Stimulated activated CD4-positive, alpha-beta T cell treated with anti-CD3 and anti-CD28 coated beads, Interleukin-2, amount 100 ng/mL, for 24 hours (primary cell): ENCODE measurements around the gene IPO4.
A peak's percentile ranks its signal among the peaks of the same experiment; 100 is the strongest.
"Not testable (repeated sequence)": the region's sequence is repeated elsewhere in the genome, so short reads cannot be mapped to it uniquely, and the experiment has no call there.

Experiments
- DNase-seq, 2 donors: peaks; one replicate each; pipeline ENCODE4 v3.0.0-alpha.2; 2020

IPO4 gene

DNA sequence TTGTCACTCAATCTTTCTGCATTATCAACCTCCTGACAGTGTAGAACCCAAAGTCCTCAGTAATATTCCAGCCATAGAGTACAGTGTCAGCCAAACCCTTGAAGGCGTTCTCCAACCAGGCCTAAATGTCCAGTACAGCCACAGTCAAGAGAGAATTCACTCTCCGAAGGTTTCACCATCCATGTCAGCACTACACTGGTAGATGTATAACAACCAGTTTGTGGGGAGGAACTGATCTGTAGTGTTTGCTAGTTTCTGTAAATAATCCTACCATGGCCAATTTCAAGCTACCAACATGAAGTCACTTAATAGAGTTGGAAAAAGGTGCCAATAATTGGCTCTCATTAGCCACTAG lies 27.7 kb upstream of the IPO4 start:
- DNase-seq = no peak

DNA sequence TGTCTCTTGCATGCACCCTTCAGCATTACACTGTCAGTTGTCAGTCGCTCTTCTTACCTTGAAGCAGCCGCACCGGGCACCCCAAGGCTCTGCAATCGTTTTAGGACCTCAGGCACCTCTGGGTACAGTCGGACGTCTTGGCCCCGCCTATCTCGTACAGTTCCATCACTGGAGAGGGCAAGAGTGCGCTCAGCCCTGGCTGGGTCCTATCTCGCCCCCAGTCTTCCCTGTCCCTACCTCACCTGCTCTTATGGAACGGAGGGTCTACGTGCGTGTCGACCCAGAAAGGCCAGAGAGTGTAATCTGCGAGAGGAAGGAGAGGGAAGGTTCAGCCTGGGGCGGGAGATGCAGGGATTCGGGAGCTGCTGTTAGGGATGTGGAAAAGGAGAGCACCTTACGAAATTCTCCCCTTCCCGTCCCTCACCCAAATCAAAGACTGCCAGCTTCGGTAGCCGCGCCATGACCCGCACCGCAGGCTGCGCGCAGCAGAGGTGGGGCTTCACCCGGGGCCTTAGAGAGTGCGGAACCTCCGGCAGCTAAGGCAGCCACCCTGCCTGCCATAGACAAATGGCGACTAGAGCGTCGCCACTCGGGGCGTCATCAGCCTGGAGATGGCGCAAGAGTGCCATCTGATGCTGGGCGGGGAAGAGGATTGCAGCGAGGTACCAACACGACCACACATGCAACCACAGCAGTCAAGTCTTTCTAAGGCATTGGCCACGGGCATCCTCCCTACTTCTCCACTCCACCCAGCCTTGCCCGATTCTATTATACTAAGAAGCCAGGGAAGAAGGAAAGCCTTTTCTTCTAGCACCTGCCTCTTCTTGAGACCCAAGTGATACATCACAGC lies 27.1 kb upstream of the IPO4 start, which contains the start of gene MDP1:
MDP1 (minus strand) TSS at position 572 of the 850 bp plus-strand sequence; CDS start at position 461, 111 bp downstream.
- peak; percentile 84 for DNase-seq

DNA sequence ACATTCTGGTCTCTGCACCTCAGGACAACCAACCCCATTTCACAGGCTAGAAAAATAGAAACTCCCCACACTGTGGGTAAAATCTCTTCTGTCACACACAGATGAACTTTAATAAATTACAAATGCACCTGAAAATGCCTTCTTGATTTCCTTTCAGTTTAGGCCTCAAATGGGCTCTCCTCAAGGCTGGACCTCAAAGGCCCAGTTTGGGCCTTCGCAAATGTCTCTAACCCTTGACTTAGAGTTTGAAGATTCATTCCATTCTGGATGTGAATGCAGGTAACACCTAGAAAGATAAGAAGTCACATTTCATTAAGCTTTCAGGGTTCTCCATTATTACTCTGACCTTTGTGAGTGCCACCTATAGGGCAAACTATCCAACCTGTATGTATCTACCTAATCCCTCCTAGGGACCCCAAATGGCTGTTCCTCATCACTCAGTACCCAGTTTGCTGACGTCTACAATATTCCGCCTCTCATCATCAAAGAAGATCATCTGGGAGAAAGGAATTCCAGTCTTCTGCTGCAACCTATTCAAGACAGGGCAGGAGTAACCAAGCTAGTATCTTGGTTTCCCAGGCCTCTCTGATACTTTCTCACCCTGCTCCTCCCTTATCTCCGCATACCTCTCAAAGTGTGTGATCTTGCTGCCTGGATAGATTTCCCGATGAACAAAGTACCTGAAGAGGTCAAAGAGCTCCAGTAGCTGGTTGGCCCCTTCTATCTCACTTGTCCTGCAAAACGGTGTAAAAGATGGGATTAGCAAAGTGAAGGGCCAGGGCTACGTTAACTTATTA lies 25.4 kb upstream of the IPO4 start:
- no peak for DNase-seq

DNA sequence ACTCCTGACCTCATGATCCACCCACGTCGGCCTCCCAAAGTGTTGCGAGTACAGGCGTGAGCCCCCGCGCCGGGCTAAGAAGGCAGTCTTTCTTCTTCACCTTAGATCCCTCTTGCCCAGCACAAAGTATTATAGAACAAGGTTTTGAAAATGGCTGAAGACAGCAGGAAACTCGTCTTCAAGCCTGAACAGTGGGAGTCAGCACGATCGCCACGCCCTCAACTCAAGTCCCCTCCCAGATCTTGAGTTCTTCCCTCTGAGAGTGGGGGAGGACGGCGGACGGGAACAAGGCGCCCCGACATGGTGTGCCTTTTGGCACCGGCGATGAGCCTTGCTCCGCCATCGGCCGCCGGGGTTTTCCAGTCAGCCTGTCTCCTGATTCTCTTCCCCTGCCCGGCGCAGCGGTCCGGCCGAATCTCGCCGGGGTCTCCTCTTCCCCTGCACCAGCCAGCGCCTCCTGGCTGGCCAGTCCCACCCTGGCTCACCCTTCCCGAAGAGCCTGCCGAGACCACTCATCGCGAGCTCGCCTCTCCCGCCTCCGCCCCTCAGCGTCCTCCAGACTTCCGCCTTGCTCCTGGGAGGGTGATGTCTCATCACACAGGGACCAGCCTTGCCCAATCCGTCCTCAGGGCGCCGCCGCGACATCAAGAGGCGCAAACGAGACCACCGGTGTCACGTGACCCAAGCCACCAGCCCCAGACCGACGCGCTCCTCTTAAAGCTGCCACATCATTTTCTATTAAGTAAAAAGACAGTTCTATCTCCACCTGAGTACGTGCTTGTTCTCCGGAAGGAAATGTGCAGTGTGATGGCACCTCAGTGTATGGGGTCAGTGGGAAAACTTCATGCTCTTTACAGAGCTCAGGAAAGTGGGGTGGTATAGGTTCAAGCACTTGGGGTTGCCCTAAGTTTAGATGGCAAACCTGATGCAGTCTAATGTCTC lies 24.6 kb upstream of the IPO4 start, which contains the start of gene CHMP4A:
CHMP4A (minus strand) TSS at position 565 of the 942 bp plus-strand sequence; CDS start at position 516, 49 bp downstream.
- DNase-seq = peak; percentile 96

DNA sequence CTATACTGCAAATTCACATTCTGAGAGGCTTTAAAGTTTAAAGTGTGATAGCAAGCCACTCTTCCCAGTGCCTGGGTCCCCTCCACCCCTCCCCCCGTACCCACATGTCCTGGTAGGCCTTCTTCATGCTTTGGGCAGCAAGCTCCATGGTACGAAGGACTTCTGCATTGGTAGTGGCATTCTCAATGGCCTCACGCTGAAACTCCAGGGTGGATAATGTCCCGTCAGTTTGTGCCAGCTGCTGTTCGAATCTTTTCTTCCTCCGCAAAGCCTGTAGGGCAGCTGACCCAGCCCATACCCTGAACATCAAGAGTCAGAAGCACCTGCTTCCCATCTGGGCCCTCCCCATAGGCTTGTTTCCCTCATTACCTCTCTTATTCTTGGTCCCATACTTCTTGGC lies 22.7 kb upstream of the IPO4 start:
- no peak for DNase-seq

DNA sequence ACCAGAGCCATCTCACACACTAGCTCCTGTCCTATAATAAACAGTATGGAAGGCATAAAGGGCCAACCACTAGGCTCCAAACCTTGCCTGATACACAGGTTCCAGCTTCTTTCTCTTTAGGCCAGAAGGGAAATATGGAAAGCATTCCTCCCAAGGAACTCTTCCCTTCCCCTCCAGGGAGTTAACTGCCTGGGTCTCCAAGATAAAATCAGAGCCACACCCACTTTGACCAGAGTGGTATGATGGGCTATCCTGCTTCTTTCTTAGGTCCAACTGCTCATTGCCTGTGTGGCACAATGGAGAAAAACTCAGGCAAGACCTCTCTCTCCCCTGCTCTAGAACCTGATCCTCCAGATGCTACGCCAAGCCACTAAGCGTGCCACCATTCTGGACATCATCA lies 19.0 kb upstream of the IPO4 start:
- no peak for DNase-seq

DNA sequence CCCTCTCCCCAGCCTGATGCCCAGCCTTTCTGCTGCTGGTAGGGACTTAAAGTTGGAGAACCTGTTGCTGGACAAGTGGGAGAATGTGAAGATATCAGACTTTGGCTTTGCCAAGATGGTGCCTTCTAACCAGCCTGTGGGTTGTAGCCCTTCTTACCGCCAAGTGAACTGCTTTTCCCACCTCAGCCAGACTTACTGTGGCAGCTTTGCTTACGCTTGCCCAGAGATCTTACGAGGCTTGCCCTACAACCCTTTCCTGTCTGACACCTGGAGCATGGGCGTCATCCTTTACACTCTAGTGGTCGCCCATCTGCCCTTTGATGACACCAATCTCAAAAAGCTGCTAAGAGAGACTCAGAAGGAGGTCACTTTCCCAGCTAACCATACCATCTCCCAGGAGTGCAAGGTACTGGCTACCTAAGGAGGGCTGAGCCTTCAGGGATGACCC lies 18.5 kb upstream of the IPO4 start:
- DNase-seq = no peak

DNA sequence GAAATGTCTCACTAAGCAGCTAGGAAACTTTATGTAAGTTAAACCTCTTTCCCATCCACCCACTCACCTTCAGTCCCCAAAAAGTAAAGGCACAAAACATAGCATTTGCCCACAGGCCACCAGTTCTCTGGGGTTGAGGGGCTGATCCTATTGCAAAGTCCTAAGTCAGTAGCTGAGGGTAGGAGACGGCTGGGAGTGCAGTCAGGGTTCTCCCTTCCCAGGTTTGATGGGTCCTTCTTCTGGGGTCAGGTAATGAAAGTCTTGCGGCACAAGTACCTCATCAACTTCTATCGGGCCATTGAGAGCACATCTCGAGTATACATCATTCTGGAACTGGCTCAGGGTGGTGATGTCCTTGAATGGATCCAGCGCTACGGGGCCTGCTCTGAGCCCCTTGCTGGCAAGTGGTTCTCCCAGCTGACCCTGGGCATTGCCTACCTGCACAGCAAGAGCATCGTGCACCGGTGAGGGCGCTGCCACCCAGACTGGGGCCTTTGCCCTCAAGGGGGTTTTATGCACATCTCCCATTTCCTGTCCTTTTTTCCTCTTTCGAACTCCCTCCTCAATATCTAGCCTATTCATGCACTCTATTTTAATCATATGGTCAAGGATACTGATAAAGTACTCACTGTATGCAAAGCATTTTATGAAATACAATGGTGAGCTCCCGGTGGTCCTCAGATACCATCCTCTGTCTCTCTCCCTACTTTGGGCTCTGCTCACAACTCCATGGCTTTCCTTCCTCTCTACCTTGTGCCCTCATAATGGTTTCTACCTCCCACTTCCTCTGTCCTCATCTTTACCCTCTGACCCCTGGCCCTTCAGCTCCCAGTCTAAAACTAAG lies 17.9 kb upstream of the IPO4 start:
- DNase-seq = no peak

DNA sequence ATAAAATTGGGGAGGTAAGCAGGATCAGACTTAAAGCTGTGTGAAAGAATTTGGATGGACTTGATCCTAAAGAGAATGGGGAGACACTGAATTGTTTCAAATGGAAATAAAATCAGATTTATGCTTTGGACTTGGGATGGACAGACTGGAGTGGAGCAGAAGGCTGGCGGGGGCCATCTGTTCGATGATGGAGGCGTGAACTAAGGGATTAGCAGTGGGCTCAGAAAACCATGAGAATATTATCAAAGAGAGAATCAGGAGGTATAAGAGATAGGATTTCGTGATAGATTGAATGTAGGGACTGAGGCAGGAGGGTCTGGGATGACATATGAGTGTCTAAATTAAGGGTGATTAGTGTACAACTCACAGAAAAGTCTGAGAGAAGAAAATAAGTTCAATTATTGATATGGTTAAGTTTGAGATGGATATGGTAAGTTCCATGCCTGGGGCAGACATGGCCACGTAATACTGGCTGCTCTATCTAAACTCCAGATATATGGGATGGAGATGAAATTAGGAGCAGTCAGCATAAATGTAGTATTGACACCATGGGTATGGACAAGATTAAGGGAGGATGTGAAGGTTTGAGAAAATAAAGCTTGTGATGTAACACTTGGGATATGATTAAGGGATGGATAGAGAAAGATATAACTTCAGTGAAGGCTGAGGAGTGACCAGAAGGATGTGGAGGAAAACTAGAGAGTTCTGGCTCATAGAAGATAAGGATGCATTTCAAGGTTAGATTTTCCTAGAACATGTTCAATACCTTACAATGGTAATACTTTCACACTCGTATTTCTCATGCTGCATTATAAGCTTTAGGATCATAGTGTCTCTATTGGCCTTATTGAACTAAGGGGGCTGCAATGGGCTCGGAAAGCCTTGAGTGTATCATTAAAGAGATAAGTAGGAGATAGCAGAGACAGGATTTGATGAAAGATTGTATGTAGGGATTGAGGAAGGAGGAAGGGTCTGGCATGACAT lies 15.8 kb upstream of the IPO4 start:
- DNase-seq = no peak

DNA sequence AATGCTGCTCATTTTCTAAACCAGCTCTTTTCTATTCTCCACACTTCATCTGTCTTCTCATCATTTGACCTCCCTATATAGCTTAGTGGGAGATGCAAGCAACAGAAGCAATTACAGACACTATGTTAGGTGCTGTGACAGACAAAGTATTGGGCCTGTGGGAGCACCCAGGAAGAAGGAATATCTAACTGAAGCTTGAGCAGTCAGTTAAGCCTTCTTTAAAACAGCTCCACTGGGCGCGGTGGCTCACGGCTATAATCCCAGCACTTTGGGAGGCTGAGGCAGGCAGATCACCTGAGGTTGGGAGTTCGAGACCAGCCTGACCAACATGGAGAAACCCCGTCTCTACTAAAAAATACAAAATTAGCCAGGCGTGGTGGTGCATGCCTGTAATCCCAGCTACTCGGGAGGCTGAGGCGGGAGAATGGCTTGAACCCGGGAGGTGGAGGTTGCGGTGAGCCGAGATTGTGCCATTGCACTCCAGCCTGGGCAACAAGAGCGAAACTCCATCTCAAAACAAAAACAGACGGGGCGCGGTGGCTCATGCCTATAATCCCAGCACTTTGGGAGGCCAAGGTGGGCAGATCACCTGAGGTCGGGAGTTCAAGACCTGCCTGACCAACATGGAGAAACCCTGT lies 14.8 kb upstream of the IPO4 start:
- DNase-seq = not testable (repeated sequence)

DNA sequence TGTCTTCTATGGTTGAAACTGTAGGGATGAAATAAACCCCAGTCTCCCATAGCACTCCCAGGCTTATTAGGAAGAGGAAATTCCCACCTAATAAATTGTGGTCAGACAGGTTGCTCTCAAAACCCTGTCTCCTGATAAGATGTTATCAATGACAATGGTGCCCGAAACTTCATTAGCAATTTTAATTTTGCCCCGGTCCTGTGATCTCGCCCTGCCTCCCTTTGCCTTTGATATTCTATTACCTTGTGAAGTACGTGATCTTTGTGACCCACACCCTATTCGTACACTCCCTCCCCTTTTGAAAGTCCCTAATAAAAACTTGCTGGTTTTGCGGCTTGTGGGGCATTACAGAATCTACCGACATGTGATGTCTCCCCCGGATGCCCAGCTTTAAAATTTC lies 13.9 kb upstream of the IPO4 start:
- DNase-seq = not testable (repeated sequence)

DNA sequence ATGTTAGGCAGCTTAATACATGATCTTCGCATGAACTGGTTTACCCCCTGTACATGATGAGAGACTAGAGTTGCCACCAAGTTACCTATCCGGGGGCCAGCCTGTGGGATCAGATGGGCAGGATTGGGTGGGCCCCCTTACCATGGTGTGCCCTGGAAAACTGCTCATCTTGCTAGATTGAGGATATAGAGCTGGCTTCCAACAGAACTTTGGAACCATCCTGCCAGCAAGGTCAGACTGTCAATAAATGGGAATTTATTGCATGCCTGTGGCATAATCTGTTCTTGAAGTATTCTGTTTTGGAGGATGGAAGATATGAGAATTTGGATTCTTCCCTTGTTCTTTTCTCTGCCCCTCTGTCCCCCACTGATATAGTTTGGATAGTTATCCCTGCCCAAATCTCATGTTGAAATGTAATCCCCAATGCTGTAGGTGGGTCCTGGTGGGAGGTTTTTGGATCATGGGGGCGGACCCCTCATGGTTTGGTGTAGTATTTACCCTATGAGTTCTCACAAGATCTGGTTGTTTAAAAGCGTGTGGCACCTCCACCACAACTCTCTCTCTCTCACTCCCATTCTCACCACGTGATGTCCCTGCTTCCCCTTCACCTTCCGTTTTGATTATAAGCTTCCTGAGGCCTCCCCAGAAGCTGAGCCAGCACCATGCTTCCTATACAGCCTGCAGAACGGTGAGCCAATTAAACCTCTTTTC lies 10.4 kb upstream of the IPO4 start:
- no peak for DNase-seq

DNA sequence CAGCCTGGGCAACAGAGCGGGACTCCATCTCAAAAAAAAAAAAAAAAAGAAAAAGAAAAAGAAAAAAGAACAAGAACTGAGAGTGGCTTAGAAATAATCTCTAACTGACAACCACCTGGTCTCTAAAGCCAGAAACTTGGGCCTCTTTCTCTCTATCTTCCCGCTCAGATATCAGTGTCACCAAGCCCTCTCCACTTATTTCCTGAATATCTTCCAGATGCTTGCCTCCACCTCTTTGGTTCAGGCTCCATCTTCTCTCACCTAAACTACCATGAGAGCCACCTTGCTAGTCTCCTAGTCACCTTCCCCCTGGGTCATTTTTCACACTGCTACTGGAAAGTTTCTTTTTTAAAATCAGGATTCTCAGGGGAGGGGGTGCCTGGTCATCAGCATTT lies 8.4 kb upstream of the IPO4 start:
- no peak for DNase-seq

DNA sequence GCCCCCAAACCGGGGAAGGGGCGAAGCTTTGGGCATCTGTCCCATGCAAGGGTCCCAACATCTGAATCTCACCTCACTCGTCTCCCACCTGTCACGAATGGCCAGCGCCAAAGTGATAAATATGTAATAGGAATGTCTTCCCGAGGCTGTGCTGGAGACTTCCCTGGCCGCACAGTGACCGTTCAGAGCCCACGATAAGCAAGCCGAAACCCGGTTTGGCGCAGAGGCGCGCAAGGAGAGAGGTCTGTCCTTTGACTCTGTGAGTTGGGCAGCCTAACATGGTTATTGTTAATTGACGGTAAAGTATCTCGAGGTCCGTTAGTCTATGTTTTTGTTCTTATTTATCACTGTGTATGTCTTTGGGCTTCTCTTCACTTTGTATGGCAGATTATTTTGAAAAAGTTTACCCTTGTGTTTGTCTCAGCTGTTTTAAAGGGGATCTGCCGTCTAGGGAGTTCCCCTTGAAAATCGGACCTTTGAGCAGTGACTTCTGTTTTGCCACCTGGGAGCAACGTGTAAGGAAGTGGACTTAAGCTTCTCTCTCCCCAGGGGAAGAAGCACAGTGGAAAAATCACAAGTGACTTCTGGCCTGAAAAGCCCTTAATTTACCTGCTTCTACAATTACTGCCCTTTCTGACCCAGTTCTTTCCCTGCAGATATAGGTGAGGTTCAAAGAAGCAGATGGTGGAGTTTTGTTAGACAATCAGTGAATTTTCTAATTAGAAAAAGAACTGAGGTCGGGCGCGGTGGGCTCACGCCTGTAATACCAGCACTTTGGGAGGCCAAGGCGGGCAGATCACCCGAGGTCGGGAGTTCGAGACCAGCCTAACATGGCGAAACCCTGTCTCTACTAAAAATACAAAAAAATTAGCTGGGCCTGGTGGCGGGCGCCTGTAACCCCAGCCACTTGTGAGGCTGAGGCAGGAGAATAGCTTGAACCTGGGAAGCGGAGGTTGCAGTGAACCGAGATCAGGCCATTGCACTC lies 7.7 kb upstream of the IPO4 start:
- no peak for DNase-seq

DNA sequence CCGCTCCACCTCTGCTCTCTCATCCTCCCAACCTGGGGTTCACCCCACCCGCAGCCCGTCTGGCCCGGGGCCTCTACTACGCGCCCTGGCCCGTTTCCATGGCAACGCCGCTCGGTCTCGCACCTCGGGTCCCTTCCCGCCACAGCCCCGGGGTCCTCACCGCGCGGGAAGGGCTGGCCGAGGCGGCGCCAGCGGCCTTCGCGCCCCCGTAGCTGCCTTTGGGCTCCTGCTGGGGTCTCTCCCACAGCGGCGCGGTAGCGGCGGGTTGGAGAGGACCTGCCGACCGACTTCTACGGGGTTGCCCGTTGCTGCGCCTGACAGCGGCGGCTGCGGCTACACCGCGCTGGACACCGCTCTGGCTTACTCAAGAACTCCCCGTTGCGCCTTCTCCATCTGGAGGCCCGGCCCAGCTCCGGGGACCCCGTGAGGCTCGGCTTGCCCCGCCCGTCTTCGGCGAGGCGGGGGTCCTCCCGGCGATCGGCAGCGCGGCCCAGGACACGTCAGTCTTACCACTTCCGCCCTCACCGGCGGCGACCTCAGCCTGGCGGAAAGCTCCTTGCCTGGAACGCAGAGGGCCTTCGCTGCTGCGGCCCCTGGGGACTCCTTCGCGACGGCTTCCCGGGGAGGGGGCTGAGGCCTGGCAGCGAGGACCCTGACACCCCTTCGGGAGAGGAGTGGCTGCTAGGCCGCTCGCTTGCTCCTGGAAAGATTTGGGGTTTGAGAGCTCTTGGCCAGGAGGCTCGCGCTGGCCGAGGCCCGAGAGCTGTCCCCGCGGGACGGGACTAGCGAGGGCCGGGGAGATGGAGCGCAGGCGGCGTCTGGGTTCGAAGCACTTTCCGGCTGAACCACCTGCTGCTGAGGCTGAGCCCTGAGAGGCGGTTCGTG lies 6.8 kb upstream of the IPO4 start, which contains the start of gene TM9SF1:
TM9SF1 (minus strand) TSS at position 256 of the 885 bp plus-strand sequence. CDS start 422 bp downstream, outside the sequence.
- peak; percentile 86 for DNase-seq

DNA sequence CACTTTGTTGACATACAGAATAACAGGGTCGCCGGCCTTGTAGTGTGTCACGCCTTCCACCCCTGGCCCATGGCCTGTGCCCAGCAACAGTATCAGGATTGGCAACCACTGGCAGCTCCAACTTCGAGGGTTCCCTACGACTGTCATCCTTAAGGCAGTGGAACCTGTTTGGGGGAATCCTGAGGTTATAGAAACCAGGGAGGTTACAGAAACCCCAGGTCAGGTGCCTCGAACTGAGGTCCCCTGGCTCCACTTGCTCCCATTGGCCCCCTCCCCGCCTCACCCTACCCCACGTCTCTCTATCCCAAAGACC lies 6.2 kb upstream of the IPO4 start:
- no peak for DNase-seq
